RKO (cell line): ENCODE data around the gene DXO.
"Not testable (repeated sequence)": the region's sequence is repeated elsewhere in the genome, so short reads cannot be mapped to it uniquely, and the experiment has no call there.

Source experiments
- DNase-seq: peaks from one replicate; pipeline ENCODE4 v3.0.0-alpha.2; 2016; ENCODE audit warnings: low spot score

Gene DXO

GRCh38 chr6:31979238-31979898, 7.4 kb upstream of the DXO start:
- no peak for DNase-seq

DNA sequence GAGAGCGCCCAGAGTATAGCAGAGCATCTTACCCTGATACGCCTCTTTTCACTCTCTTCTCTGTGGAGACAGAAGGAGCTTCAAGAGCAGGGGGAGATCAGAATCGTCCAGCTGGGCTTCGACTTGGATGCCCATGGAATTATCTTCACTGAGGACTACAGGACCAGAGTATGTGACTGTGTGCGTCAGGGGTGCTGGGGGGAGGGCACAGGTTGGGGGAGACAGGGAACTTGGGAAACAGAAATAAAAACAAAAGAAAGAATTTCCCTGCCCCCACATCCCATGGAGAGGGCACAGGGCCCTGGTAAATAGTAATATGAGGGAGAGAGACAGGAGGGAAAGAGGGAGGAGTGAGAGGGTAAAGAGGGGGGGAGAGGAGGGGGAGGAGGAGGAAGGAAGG, 6.9 kb upstream of the DXO start:
- DNase-seq, result no peak

- DNase-seq, result no peak
Observed at GRCh38 chr6:31977816-31978431, 6.0 kb upstream of the DXO start.

- not testable (repeated sequence) for DNase-seq
Observed at GRCh38 chr6:31976065-31976464, 4.1 kb upstream of the DXO start.

GRCh38 chr6:31972709-31973350, 892 bp upstream of the DXO start:
- DNase-seq, result peak; percentile 81

DNA sequence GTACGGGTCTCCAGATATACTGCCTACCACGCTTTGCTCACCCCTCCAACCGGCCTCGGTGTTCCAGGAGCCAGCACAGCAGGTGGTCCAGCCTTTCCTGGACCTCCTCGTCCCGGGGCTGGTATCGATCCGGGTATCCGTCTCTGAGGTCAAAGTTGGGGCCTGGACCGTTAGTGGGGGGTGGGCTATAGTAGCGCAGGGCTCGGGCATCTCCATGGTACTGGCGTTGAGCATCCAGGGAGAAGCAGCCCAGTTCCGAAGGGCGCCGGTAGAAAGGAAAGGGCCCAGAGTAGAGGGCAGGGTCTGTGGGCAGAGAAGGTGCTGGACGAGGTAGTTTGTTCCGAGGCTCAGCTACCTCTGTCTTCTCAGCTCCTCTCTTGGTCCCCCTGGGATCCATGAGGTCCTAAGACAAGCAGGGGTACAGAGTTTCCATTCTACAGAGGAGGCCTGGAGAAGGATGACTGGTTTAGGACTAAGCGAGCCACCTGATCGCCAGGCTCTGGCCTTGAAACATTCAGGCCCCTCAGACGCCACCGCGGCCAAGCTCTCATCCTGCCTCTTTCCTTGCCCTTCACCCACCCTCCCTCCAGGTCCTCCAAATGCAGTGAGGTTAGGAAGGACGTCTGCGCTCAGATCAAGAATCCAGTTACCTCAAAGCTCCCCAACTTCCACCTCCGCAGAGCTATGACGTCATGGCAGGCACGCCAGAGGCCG, 502 bp downstream of the DXO start:
- no peak for DNase-seq

DNA sequence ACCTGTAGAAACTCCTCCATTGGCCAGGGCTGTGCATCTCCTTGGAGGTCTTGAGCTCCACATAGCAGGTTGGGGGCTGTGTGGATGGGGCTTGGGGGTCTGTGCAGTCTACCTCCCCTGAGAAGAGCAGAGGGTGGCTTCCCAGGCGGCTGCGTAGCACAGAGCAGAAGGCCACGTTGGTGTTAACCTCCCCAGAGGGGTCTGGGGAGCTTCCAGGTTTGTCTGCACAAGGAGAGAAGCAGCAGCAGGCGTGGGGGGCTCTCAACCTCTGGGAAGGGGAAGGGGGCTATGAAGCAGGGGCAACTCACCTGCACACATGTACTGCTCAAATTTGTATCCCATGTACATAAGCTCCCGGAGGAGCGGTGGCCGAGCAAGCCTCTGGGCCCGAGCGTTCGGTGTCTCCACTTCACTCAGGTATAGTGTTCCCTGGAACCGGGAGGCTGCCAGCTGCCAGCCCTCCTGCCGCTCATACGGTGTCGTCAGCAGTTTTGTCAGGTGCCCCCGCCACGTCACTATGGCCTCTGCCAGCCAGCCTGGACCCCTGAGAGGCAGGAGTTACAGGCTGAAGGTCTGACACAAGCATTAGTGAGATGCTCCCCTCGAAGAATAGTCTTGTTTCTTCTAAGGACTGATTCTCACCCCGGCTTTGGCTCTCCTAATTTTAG, 1.2 kb downstream of the DXO start:
- peak; percentile 61 for DNase-seq

DNA sequence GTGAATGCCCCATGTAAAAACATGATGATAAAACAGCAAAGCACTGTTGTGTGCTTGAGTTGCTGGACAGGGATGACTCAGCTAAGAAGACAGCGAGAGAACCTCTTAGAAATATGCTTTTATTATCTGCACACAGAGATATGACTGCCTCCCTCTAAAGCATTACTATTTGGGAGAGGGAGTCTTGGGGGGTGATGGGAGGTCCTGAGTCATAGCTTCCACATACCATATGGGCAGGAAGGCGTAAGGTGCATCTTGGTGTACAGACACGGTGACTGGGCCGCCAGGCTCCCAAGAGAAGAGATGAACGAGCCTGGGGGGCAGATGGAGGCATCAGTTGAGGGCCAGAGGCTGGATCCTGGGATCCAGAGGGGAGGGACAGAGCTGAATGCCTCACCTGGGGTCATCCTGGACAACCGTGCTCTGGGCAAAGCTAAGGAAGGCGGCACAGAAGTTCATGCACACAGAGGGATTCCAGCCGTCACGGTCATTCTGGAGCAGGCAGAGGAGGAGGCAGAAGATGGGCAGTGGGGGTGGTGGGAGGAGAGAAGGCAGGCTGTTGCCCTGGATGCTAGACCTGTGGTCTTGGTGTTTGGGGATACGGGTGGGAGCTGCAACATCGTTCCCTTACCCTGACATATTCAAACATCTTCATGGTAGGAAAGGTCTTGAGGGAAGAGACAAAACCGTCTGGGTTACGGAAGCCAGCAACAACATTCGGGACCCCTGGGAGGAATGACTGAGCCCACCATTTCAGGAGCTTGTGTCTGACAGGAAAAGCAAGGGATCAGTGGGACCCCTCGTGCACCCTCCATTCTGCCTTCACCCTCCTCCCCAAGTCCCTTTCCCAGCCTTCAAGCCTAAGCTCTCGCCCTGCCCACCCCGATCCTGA, 2.0 kb downstream of the DXO start:
- DNase-seq, result peak; percentile 40

DNA sequence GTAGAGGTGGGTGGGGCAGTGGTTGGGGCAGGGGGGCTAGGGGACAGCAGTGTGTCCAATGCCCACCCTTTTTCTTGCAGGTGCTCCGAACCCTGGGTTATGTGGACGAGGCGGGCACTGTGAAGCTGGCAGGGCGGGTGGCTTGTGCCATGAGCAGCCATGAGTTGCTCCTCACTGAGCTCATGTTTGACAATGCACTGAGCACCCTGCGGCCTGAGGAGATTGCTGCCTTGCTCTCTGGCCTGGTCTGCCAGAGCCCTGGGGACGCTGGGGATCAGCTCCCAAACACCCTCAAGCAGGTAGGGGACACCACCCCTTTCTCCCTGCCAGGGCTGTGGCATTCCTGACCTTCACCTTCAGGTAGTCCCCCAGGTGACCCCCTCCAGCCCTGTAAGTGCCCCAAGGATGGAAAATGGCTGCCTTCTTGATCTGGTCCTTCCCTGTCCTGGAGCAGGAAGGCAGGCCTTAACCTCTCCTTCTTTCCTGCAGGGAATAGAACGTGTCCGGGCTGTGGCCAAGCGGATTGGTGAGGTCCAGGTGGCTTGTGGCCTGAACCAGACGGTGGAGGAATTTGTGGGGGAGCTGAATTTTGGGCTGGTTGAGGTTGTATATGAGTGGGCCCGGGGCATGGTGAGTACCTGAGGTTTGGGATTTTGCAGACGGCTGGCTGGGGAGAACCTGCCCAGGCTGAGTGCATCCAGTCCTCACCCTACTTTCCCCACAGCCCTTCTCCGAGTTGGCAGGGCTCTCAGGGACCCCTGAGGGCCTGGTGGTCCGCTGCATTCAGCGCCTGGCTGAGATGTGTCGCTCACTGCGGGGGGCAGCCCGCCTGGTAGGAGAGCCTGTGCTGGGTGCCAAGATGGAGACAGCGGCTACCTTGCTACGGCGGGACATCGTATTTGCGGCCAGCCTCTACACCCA, 2.9 kb downstream of the DXO start:
- DNase-seq, result no peak

DNA sequence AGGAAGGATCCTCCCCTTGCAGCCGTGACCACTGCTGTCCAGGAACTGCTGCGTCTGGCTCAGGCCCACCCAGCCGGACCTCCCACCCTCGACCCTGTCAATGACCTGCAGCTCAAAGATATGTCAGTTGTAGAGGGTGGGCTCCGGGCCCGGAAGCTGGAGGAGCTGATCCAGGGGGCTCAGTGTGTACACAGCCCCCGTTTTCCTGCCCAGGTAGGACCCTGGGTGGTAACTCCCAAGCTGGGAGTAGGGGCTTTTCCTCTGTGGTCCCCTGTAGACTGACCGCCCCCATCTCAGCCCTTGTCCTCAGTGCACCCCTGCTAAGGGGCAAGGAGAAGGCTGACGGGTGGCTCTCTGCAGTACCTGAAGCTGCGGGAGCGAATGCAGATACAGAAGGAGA, 3.6 kb downstream of the DXO start:
- DNase-seq, result no peak

GRCh38 chr6:31967926-31968320, 4.0 kb downstream of the DXO start:
- DNase-seq, result no peak

DNA sequence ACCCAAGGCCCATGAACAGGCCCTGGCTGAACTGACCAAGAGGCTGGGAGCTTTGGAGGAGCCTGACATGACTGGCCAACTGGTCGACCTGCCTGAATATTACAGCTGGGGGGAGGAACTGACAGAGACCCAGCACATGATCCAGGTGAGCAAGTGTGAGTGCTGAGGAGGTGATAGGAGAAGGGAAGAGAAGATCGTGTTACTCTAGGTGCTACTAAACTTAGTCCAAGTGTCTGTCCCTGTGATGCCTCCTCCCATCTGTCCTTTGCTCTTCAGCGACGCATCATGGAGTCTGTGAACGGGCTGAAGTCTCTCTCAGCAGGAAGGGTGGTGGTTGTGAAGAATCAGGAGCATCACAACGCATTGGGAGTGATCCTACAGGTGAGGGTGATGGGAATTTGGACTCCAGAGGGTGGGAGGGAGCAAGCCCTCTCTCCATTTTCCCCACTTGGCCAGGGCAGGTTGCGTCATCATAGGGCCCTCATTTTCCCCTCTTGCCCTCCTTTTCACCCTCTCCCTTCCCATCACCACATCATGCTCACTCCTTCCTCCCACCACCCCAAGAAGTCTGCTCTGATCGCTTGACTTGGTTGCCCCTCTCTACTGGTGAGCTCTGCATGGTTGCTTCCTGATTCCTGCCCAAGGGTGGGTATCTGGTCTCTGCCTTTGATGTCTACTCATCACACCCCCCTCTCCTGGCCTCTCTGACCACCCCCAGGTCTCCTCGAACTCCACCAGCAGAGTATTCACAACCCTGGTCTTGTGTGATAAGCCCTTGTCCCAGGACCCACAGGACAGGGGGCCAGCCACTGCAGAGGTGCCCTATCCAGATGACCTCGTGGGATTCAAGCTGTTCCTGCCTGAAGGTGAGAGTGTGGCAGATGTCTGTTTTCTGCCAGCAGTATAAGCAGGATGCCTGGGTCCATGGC, 4.7 kb downstream of the DXO start:
- no peak for DNase-seq

DNA sequence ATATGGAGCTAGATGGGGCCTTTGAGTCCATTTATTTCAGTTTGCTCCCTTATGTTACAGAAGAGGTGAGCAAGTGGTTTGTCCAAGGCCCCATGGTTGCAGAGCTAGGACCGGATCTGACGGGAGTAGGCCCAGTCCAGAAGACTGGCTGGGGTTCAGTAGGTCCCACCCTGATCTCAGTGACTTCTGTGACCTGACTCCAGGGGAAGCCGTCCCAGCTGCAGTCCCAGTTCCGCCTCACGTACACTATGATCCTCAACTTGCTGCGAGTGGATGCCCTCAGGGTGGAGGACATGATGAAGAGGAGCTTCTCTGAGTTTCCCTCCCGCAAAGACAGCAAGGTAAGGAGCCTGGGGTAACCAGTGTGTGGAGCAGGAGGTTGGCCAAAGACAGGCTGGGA, 5.4 kb downstream of the DXO start:
- no peak for DNase-seq

DNA sequence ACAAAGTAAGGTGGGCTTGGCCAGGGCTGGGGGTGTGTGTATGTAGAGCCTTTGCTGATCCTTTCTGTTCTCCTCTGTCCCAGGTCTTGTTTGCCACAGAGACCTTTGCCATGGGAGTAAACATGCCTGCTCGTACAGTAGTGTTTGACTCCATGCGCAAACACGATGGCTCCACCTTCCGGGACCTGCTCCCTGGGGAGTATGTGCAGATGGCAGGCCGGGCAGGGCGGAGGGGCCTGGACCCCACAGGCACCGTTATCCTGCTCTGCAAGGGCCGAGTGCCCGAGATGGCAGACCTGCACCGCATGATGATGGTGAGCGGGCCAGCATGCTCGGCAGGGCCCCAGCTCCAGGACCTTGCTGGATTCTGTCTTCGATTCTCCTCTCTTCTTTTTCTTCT, 6.2 kb downstream of the DXO start:
- DNase-seq, result no peak

DNA sequence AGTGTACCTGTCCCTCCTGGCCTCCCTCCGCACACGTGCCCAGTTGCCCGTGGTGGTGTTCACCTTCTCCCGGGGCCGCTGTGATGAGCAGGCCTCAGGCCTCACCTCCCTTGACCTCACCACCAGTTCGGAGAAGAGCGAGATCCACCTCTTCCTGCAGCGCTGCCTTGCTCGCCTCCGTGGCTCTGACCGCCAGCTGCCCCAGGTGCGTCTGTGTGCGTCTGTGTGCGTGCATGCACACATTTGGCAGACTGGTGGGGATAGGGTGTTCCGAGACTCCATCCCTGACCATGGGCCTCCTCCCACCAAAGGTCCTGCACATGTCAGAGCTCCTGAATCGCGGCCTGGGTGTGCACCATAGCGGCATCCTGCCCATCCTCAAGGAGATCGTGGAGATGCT, 8.0 kb downstream of the DXO start:
- no peak for DNase-seq

GRCh38 chr6:31961616-31962015, 10.3 kb downstream of the DXO start:
- DNase-seq, result no peak

GRCh38 chr6:31958741-31959739, 12.9 kb downstream of the DXO start, which contains the start of the genes NELFE and SKIC2:
Gene NELFE (minus strand): TSS chr6:31958971. CDS start chr6:31958446, 525 bp downstream.
Gene SKIC2 (plus strand): TSS chr6:31959175. CDS start chr6:31959193, 18 bp downstream.
- peak; percentile 98 for DNase-seq

- no peak for DNase-seq
Observed at GRCh38 chr6:31958412-31958740, 13.6 kb downstream of the DXO start.
